GM15510 (cell line): ENCODE measurements around the gene HPCA.

Source experiments
- POLR2A ChIP-seq: IDR thresholded peaks from 3 replicates; pipeline ENCODE4 v1.6.1; 2011; ENCODE audit warnings: borderline replicate concordance; ENCODE audit not compliant: insufficient read length; ENCODE audit errors: extremely low read depth

Gene HPCA

DNA sequence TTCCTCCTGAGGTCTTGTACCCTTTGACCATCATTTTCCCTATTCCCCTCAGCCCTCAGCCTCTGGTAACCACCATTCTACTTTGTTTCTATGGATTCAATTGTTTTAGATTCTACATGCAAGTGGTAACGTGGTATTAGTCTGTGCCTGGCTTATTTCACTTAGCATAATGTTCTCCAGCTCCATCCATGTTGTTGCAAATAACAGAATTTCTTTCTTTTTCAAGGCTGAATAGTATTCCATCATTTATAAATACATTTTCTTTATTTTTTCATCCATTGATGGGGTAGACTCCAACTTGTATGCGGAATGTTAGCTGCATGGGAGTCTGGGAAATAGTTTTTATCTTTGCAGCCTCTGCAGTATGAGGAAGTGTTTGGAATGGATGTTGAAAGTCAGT, 41.1 kb downstream of the HPCA start:
- TF ChIP-seq POLR2A = no peak

- TF ChIP-seq POLR2A = no peak
These were observed 42.0 kb downstream of the HPCA start for GRCh38 chr1:32928285-32928684.

GRCh38 chr1:32928715-32929114, 42.4 kb downstream of the HPCA start:
- TF ChIP-seq POLR2A = no peak

DNA sequence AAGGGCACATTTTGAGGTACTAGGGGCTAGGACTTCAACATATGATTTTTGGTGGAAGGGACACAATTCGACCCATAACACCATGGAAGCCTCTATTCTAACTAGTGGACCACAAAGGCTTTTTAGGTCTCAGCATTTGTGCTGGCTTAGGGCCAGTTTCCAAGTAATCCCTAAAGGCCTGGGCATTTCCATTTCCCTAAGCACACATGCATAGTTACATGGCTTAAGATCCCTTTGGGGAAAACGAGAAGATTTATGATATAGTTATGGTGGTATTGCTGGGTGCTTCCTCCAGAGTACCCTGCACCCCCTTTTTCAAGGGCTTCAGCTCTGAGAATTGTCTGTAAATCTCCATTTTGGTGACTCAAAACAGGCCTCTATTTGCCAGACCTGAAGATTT, 43.1 kb downstream of the HPCA start:
- no peak for TF ChIP-seq POLR2A

- TF ChIP-seq POLR2A = no peak
These were observed 45.5 kb downstream of the HPCA start for GRCh38 chr1:32931760-32932159.

DNA sequence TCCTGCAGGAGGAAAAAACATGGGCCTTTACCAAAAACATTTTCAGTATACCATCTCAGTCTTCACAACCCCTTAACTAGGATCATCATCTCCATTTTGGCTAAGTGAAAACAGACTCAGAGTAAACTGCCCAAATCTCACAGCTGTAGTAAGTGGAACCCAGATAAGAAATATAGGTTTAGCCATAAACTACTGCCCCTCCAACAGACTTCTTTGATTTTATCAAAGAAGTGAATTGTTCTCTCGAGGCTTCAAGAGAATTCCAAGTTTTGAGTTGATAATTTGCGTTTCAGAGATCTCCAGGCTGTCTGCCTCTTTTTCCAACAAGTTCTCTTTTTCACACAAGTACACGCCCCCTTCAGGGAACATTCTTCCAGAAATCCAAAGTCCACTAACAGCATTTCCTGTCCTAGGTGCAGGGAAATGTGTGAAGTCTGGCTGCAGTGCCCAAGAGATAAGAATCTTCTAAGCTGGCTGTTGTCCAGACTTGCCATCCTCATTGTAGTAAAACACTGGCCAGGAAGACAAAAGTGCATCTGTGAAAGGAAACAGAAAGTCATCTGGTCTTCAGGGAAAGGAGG, 47.5 kb downstream of the HPCA start:
- no peak for TF ChIP-seq POLR2A

GRCh38 chr1:32934535-32934934, 48.2 kb downstream of the HPCA start:
- no peak for TF ChIP-seq POLR2A

- TF ChIP-seq POLR2A = no peak
These were observed 50.8 kb downstream of the HPCA start for GRCh38 chr1:32937061-32937460.

DNA sequence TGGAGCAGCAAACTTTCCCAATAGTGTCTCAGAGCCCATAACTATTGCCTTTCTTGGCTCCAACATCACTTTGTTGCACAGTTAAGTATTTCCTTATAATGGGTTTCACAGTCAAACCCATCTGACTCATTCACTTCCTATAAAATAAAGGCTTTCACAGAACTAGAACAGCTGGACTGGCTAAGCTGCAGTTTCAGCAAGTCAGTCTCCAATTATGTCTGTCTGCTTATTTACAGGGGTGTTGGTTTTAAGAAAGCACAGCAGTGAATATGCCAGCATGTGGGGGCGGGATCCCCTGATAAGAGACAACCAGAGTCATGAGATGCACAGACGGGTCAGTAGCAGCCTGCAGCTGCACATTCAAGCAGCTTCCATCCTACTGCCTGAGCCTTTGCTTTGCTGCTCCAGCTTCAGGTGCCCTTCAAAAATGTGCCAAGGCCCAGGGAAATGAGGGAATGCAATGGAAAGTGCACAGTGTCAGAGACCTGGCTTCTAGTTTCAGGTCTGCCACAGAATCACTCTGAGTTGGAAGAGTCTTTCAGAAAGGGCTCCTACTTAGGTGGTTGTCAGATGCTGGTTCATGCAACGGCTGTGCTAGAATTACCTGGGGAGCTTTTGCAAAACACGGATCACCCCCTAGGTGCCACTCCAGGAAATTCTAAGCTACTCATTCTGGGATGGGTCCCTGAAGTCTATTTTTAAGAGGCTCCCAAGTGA, 53.5 kb downstream of the HPCA start:
- TF ChIP-seq POLR2A = no peak

DNA sequence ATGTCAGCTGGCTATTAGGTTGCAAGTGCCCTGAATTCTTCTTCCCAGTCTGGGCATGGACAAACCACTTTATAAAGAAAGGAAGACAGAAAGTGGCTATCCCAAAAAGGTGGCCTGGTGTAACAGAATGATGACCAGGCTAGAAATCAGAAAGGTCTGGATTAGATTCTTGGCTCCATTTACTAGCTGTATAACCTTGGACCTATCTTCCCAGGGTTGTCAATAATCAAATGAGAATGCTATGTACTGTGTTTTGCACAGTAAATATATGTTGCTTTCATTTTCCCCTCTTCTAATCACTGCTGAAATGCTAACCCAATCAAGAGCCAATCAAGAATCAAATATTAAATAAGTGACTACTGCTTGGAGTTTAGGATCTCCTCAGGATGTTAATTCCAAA, 57.9 kb downstream of the HPCA start:
- no peak for TF ChIP-seq POLR2A
